ENCODE data around the gene RNF114.
"Not testable (repeated sequence)": the region's sequence is repeated elsewhere in the genome, so short reads cannot be mapped to it uniquely, and the experiment has no call there.

RNF114 gene

GRCh38 chr20:49984426-49985153 is 48.4 kb downstream of the RNF114 start:
- DNase-seq: no peak

- no peak for DNase-seq
These were observed 49.0 kb downstream of the RNF114 start for GRCh38 chr20:49985157-49985556.

DNA sequence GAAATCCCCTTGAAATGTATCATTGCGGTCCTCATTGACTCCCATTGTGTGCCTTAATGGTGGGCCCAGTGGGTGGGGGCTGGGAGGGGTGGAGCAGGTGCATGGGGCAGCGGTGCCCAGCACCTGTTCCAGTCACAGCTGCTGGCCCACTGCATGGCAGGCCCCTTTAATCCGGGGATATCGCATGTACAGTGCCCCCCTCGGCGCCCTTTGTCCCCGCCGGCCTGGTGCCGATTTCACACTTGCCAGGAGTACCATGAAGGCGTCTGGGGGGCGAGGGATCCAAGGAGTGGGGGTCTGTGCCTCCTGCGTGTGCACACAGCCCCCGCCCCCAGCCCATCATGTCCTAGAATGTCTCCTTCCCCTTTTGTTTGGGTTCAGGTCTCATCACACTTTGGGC is 49.4 kb downstream of the RNF114 start:
- DNase-seq: no peak

- no peak for DNase-seq
These were observed 49.9 kb downstream of the RNF114 start for GRCh38 chr20:49986049-49986448.

DNA sequence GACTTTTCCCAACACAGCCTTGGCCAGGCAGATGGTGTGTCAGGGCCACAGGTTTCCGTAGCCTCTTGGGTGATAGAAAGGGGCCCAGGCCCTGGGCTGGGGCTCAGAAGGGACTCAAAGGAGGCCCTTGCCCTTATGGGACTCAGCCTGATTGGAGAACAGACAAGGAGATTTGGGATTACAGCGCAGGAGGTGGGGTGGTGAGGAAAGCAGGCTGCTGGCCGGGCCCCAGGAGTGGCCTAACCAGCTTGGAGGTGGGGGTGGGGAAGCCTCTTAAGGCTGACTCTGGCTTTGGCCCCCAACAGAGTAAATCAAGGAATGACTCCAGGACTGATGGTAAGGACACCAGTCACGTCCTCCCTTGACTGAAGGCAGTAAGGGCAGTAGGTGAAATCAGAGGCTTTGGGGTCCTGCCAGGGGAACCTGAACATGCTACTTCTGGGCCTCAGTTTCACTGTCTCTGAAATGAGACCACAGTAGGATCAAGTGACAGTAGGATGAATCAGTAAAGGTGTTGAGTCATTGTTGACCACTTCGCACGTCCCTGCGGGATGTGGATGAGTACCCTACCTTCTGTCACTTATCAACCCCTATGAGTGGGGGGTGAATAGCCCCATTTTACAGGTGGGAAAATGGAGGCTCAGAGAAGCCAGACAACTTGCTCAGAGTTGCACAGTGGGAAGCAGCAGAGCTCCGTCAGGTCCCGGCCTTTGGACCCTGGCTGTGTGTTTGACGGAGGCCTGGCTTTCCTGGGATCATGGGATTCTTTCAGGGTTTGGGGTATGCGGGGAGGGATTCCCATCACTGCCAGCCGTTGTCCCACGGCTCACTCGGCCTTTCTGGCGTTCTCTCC is 51.0 kb downstream of the RNF114 start:
- DNase-seq: no peak

GRCh38 chr20:49987868-49988690 is 51.9 kb downstream of the RNF114 start:
- no peak for DNase-seq

DNA sequence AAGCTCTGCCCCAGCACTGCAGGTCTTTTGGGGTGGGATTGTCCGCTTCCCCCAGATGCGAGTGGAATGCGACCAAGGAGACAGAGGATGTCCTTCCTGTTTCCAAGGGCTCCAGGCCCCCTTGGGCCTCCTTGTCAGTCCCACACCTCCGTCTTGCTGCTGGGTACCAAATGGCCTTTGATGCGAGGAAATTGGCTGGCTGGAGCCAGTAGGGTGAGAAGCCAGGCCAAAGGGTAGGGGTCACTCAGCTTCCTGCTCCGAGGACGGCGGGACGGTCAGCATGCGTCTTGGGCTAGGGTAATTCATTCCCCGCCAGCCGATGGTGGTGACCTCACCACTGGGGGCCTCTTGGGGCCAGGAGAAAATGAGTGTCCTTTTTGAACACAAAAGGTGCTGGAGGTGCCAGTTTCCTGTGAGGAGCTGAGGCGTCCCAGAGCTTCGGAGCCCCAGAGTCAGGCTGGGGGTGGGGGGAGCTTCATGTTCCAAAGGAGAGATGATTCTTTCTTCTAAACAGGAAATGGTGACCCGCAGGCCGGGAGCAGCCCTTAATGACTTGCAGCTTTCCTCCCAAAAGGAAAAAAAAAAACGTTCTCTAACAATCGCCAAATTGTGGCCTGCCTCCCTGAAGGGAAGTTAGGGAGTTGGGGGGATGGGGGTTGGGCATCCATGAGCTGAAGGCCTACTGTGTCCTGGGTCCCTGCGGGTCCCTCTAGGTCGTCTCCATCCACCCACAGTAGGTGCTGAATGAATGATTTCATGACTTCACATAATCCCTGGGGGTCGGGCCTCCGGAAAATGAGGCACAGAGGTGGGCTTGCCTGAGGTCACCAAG is 53.3 kb downstream of the RNF114 start:
- DNase-seq: peak in 6 of 56 donors; percentile 16 to 37 (median 20)

DNA sequence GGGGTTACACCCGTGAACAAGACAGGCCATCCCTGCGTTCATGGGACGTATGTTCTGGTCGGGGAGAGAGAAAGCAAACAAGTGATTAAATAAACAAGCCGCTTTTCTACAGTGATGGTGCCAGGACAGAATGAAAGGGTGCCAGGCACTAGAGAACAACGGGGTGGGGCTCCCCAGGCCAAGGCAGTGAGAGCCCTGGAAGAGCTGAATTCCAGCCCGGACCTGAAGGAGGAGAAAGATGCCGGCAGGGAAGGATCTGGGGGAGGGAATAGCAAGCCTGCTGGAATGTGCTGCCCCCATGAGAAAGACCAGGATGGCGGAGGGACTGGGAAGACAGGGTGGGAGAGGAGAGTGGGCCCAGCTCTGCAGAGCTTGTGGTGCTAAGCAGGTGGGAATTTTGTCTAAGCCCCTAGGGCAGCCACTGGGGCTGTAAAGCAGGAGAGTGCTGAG is 54.1 kb downstream of the RNF114 start:
- DNase-seq: peak in 6 of 56 donors; percentile 8 to 47 (median 24)

DNA sequence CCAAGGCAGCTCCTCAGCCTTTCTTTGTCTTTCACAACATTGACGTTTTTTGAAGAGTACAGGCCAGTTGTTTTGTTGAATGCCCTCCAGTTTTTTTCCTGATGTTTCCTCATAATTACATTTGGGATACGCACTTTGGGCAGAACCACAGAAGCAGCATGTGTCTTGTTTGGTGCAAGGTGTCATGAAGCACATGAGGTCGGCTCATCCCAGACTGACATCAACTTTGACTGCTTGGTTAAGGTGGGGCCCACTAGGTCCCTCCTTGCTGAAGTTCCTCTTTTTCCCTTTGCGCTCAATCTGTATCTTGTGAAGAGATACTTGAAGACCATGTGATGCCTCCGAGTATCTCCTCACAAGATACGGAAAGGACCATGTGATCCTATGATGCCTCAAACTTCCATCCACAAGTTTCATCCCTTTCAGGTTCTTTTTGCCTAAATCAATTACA is 57.1 kb downstream of the RNF114 start:
- DNase-seq: no peak

DNA sequence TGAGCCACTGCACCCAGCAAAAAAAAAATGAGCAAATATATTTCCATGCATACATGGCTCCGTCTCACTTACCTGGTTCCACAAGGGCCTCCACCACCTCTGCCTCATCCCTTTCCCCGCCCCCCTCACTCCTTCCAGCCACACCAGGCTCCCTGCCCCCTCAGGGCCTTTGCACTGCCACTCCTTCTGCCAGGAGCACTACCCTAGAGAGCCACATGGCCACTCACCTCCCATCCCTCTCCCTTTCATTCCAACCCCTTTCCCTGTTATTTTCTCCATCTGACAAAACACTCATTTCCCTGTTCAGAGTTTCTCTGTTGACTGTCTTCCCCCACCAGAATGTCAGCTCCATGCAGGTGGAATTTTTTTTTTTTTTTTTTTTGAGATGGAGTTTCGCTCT is 59.4 kb downstream of the RNF114 start:
- DNase-seq: no peak

DNA sequence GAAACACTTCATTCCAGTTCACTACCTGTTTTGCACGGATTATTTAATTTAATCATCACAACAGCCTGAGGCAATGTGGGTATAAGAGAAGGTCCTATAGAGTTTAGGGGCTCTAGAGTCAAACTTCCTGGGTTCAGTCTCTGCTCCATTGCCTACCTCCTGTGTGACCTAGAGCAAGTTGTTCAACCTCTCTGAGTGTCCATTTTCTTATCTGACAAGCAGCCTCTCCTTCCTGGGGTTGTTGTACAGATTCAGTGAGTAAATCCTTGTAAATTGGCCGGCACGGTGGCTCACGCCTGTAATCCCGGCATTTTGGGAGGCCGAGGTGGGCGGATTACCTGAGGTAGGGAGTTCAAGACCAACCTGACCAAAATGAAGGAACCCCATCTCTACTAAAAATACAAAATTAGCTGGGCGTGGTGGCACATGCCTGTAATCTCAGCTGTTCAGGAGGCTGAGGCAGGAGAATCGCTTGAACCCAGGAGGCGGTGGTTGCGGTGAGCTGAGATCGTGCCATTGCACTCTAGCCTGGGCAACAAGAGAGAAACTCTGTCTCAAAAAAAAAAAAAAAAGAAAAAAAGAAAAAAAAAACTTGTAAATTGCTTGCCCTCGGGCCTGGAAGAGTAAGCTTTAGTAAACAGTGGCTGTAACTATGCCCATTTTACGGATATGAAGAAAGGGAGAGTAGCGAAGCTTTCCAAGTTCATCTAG is 62.4 kb downstream of the RNF114 start:
- DNase-seq: not testable (repeated sequence)

DNA sequence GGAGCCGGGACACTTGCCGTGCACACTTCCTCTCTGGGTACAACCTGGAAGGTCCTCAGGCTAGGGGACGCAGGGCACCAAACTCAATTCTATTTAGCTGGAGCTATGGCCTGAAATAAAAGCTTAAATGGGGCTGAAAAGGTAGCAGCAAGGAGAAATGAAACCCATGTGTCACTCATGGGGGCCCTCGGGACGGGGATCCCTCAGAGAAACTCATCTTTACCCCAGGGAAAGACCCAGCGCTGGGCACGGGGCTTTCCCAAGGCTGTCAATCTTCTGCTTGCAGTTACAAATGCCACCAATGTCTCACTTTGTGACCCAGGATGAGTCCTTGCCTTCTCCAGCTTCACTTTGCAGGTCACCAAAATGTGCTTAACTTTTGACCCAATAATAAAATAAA is 63.1 kb downstream of the RNF114 start:
- DNase-seq: no peak

- not testable (repeated sequence) for DNase-seq
These were observed 64.5 kb downstream of the RNF114 start for GRCh38 chr20:50000548-50001222.

GRCh38 chr20:50001784-50002311 is 65.7 kb downstream of the RNF114 start:
- no peak for DNase-seq

DNA sequence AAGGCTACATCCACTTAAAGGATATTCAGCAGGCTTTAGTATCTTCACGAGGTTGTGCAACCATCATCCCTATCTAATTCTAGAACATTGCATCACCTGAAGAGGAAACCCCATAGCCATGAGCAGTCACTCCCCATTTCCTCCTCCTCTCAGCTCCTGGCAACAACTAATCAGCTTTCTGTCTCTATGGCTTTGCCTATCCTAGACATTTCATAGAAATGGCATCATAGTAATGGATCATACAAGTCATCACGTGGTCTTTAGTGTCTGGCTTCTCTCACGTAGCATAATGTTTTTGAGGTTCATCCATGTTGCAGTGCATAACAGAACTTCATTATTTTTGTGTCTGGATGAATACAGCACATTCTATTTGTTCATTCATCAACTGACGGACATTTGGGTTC is 67.1 kb downstream of the RNF114 start:
- no peak for DNase-seq
